ENCODE measurements around the gene PLB1.

DNA sequence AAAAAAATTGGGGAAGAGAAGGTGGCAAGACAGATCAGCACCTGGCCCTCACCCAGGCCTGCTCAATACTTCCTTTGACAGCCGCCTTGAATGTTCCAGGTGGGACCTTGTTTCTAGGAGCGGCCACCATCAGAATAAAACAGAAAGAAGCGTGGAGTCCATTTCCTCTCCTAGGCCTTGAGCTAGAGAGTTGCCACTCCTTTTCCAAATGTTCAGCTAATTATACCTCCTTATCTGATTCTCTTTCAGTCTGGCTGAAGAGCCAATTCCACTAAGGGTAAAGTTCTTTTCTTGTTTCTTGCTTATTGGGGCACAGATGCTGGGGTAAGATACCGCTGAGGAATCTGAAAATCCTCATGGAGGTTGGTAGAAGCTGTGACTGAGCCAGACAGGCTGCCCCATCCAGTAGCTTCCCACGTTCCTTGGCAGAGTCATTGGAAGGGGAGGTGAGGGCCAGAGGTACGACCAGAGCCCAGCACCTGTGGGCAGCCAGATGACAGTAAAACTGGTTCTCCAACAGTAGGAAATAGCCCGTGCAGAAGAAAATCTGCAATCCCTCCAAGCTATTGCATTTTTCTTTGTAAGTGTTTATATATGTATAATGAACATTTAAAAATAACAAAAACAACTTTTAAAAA is 51.5 kb downstream of the PLB1 start:
- TF ChIP-seq POLR2AphosphoS5 (IDR thresholded peaks at IDR 0.05; ENCODE audit: low read depth, low read length) = no peak
- no peak for TF ChIP-seq POLR2A (IDR thresholded peaks at IDR 0.05; ENCODE audit: low read depth, low read length)
- TF ChIP-seq TAF1 (IDR thresholded peaks at IDR 0.05; ENCODE audit: low read depth, low read length) = no peak
- TF ChIP-seq SPI1 (IDR thresholded peaks at IDR 0.05; ENCODE audit: low read depth, low read length) = no peak
- TF ChIP-seq PAX5 (IDR thresholded peaks at IDR 0.05; ENCODE audit: insufficient read depth, low read length, severe bottlenecking) = no peak
- TF ChIP-seq POU2F2 (IDR thresholded peaks at IDR 0.05; ENCODE audit: low read depth, low read length) = no peak

Data from GM12891 (cell line).